GM06990 (cell line): Measurements from ENCODE around the gene DENND5B.
"Not testable (repeated sequence)": the region's sequence is repeated elsewhere in the genome, so short reads cannot be mapped to it uniquely, and the experiment has no call there.

ENCODE experiments used
- DNase-seq: peaks from one replicate; pipeline ENCODE4 v3.0.0-alpha.2; 2011; ENCODE audit not compliant: insufficient read length; ENCODE audit errors: extremely low read depth
- H3K27me3 ChIP-seq: replicated peaks from 2 replicates; pipeline ENCODE4 v1.6.0; 2011; ENCODE audit warnings: low read length; ENCODE audit not compliant: control insufficient read depth, insufficient read depth
- H3K36me3 ChIP-seq: 2 replicates; pipeline ENCODE4 v1.5.1; 2011; ENCODE audit warnings: low read length; ENCODE audit not compliant: control insufficient read depth, insufficient read depth
- H3K4me3 ChIP-seq: replicated peaks from 2 replicates; pipeline ENCODE4 v1.5.1; 2011; ENCODE audit warnings: low read depth, mild to moderate bottlenecking, control low read depth, low read length
- TF ChIP-seq, protein P1 (sequence below): IDR thresholded peaks from 2 replicates; pipeline ENCODE4 v1.5.1; 2011; ENCODE audit warnings: low read length, control low read depth, mild to moderate bottlenecking, inconsistent platforms; ENCODE audit not compliant: insufficient read depth, poor library complexity, severe bottlenecking

DENND5B gene

DNA sequence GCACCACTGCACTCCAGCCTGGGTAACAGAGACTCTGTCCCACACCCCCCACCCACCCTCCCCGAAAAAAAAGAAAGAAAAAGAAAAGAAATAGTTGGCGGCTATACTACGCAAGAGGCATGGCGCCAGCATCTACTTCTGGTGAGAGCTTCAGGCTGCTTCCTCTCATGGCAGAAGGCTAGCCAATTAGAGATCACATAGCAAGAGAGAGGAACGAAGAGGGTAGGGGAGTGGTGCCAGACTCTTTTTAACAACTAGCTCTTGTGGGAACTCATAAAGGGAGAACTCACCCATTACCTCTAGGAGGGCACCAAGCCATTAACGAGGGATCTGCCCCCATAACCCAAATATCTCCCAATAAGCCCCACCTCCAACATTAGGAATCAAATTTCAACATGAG, 6.2 kb downstream of the DENND5B start:
- TF ChIP-seq, protein P1, sequence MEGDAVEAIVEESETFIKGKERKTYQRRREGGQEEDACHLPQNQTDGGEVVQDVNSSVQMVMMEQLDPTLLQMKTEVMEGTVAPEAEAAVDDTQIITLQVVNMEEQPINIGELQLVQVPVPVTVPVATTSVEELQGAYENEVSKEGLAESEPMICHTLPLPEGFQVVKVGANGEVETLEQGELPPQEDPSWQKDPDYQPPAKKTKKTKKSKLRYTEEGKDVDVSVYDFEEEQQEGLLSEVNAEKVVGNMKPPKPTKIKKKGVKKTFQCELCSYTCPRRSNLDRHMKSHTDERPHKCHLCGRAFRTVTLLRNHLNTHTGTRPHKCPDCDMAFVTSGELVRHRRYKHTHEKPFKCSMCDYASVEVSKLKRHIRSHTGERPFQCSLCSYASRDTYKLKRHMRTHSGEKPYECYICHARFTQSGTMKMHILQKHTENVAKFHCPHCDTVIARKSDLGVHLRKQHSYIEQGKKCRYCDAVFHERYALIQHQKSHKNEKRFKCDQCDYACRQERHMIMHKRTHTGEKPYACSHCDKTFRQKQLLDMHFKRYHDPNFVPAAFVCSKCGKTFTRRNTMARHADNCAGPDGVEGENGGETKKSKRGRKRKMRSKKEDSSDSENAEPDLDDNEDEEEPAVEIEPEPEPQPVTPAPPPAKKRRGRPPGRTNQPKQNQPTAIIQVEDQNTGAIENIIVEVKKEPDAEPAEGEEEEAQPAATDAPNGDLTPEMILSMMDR, result no peak
- H3K27me3 ChIP-seq, result no peaks in the 10 kb centered on the region
- no peak overlapping the region for H3K4me3 ChIP-seq
- no peaks in the 10 kb centered on the region for H3K36me3 ChIP-seq
- no peak for DNase-seq

DNA sequence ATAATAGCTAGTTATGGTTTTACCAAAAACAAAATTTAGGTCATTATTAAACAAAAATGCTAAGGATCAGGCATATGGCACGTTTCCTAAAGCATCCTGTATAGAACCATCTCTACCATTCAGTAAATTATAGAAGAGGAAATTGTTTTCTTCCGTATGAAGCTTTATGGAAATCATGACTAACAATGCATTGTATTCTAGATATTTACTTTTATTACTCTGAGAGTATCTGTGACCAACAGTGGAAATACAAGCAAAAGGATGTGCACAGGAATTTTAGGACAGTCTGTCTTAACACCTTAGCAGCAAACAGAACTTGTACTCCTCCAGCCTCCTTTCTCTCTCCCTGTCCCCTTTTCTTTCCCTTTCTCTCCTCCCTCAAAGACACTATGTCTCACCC, 7.1 kb downstream of the DENND5B start:
- TF ChIP-seq, protein P1, result no peak
- Histone ChIP-seq H3K36me3 (no peaks in the 10 kb centered on the region), H3K4me3 (no peak overlapping the region), H3K27me3 (no peaks in the 10 kb centered on the region)
- DNase-seq, result no peak

DNA sequence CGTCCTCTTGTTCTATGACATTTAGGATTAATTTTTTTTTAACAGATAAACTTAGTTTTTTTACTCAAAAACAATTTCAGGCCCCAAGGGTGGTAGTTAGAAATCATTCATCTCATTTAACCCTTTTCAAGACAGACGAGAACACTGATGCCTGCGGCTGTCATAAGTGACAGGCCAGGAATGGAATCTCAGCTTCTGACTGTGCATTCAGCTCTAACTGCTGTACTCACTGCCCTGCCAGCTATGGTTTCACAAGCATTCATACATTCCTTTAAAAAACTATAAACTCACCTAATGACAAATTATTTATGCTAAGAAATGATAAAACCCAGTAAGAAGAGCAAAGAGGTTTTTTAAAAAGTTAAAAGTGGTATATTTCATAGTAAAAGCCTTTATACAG, 8.8 kb downstream of the DENND5B start:
- DNase-seq, result no peak
- H3K36me3 ChIP-seq, result no peaks in the 10 kb centered on the region
- H3K27me3 ChIP-seq, result no peaks in the 10 kb centered on the region
- no peak overlapping the region for H3K4me3 ChIP-seq
- TF ChIP-seq, protein P1, result no peak

DNA sequence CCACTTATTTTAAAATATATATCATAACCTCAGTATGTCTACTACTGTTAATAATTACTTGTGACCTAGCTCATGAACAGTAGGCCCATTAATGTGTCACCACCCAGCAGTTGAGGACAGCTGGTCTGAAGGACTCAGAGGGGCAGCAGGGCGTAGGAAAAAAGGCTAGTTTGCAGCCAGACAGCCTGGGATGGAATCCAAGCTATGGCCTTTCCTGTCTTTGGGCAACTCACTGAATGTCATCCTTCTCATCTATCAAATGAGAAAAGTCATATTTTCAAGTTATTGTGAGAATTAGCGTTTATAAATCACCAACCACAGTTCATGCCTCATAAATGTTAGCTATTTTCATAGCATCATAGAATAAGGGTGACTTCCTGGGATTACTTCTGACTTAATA, 12.3 kb downstream of the DENND5B start:
- TF ChIP-seq, protein P1, result no peak
- H3K36me3 ChIP-seq, result no peaks in the 10 kb centered on the region
- DNase-seq, result no peak
- H3K27me3 ChIP-seq, result no peaks in the 10 kb centered on the region
- H3K4me3 ChIP-seq, result no peak overlapping the region

DNA sequence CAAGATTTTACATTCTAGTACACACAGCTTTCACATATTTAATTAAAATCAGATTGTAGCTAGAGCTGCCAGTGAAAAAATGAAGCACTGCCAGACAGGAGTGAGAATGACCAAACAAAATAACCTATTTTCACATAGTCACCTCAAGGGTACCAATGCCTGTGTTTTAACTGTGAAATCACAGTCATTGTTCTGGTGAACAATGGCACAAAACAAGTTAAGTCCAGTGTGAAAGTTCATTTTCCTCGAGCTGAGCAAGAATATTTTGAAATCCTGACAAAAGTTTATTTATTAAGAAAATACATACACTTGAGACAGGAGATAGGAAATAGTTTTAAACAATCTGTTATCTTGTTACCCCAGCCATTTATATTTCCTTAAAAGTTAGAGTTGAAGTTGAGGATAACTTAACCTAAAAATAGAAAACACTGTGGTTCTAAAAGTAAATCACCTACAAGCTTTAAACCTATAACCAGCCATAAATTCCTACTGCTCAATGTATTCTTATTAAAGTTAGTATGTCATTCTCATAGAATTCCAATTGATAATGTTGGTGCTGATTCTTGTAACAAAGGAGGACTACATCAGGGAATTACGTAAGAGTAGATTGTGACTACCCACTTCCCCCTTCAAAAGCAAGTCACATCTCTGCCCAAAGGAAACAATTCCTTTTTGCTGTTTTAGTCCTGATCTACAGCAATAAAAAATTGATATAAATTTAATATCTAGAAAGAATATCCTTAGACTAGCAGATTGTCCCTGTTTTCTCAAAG, 15.9 kb downstream of the DENND5B start:
- no peaks in the 10 kb centered on the region for H3K27me3 ChIP-seq
- no peak overlapping the region for H3K4me3 ChIP-seq
- H3K36me3 ChIP-seq, result no peaks in the 10 kb centered on the region
- no peak for DNase-seq
- TF ChIP-seq, protein P1, result no peak

DNA sequence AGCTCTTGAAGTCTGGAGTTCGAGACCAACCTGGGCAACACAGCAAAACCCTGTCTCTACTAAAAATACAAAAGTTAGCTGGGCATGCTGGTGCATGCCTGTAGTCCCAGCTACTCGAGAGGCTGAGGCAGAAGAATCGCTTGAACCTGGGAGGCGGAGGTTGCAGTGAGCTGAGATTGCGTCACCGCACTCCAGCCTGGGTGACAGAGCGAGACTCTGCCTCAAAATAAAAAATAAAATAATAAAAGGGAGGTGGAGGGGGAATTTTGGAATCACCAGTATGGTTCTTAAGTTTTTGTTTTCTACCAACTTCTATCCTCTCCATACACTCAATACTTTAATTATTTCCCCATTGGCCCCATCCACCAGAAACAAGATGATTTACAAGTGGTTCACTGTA, 16.6 kb downstream of the DENND5B start:
- H3K4me3 ChIP-seq, H3K27me3 ChIP-seq, H3K36me3 ChIP-seq, DNase-seq: not testable (repeated sequence)
